Measurements from ENCODE around the gene IL1RN.

IL1RN gene

DNA sequence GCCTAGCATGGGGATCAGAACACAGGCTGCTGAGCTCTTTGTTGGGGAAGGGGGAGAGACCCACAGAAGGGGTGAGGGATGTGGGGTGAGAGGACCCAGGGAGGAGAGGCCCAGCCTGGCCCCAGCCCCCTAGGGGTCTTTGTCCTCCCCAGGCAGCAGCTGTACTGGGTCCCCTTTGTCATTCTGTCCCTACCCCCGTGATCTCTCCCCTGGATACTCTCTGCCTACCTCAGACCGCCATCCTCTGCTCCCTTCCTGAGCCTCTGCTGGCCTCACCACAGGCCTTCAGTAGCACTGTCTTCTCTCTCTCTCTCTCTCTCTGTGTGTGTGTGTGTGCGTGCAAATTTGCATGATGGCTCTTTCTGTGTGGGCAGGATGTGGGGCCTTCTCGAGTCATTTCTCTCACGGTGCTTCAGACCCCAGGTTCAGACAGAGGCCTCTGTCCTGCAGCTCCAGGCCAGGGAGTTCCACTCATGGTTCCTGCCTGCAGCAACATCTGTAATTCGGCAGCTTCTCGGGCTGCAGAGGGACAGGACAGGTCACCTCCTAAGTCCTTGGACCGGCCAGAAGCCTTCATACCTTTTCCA lies 47.7 kb downstream of the IL1RN start:
- DNase-seq, result peak; percentile 37

DNA sequence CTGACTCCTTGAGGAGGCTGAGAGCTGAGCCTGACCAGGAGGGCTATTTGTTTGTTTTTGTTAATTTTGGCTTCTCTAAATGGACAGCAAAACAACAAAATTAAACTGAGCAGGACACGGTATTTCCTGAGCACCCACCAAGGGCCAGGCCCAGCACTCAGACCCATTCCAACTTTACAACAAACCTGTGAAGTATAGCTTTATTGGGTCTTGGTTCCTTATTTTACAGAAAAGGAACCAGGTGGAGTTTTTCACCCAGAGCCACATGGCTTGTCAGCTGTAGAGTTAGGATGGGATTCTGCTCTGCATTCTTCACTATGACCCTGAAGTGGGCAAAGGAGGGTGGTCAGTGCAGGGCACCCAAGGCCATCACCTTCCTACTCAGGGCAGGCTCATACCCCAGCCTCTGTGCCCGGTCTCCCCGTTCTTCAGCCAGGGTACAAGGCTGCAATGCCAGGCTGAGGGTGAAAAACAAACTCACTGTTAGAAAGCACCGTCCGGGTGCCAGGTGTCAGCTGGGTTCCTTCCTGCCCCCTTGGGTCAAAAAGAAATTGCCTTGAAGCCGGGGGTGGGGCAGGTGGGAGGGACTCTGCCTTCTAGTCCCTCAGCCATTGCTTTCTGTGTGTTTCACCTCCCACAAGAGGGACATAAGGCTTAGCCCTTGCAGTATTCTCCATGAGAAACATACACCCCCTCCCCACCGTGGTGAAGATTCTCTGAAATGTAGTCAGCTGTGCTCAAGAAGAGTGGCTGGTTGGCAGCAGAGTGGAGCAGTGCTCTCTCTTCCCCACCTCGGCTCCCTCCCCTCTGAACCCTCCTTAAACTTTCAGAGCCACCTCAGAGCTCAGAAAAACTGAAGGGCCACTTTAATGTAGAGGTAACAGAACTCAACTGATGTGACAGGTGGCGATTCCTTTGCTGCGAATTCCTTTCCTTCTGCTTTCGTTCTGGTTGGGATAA lies 48.6 kb downstream of the IL1RN start:
- no peak for DNase-seq

DNA sequence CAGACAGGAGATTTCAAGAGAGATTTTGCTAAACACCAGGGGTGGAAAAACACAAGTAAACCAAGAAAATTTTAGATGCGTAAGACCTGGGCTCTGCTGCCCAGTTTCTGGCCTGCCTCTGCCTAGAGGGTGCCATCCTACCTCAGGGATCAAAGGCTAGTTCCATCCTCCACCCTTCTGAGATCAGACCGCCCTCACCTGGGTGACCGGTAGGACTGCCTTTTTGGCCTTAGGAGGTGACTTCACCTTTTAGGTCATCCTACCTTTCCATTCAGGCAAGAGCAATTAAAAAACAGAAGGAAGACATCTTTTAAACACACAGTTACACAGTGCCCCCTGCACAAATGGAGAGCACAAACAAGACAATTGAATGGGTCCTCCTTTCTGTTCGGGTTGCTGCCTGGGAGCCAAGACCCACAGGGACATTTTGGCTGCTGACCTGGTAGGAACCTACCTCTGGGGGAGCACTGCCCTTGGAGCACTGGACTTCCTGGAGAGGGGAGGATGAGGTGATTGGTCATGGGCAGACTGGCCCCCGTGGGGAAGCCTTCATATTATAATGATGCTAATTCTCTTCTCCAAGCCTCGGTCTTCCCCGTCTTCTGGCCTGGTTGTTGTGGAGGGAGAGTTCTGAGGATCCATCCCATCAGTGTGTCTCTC lies 49.4 kb downstream of the IL1RN start:
- DNase-seq, result no peak

DNA sequence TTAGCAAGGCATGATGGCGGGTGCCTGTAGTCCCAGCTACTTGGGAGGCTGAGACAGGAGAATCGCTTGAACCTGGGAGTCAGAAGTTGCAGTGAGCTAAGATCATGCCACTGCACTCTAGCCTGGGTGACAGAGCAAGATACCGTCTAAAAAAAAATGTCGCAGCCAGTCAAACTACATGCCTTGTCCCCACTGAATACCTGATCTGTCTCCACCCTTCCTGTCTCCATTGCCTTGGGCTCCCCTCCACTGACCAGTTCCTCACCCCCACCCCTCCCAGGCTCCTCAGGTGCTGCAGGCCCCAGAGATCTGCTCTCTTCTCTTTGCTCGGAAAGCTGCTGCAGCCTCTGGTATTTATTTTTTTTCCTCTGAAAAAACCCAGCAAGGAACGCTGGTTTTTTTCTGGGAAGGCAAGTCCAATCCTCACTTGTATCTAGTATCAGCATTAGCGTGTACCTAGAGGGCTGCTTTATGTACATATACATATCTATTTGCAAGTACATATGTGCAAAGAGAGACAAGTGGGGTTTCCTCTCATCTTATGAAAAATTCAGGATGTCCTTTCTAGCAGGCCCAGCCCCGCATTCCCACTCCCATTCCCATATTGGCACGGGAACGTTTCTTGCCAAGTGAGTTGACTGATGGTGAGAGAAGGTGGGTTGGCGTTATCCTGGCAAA lies 50.8 kb downstream of the IL1RN start:
- DNase-seq, result no peak

DNA sequence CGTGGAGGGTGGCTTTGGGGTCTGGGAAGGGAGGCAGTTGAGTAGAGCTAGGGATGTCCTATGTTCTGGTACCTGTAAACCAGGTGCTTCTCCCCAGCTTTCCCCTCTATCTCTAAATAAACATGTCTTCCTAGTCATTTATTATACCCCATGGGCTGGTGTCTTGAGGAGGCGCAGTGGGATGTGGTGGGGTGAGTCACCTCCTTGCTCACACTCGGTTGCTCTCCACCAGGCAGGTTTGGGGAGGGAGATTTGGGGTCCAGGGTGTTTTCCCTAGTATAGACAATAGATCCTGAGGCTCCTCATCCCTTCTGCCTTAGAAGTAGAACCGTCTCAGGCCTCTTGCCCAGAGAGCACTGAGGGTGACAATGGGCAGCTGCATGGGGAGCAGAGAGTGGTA lies 51.5 kb downstream of the IL1RN start:
- no peak for DNase-seq

DNA sequence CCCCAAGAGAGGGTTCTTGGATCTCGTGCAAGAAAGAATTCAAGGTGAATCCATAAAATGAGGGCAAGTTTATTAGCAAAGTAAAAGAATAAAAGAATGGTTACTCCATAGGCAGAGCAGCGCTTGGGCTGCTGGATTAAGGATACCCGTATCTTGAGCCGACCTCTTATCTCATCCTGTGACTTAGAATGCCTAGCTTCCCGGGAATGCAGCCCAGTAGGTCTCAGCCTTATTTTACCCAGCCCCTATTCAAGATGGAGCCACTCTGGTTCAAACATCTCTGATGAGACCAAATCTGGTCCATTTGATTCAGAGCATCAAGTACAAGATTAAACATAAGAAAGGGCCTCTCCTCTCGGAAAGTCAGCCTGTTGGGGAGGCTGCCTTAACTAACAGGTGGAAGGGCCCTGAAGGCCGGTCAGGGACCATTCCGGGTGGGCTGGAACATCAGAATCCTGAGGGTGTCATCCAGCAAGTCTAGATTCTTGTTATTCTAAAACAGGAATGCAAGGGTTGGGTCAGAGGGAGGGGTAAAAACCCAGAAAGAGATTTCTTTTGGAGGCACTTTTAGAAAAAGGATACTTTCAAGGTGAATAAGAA lies 52.1 kb downstream of the IL1RN start:
- no peak for DNase-seq

DNA sequence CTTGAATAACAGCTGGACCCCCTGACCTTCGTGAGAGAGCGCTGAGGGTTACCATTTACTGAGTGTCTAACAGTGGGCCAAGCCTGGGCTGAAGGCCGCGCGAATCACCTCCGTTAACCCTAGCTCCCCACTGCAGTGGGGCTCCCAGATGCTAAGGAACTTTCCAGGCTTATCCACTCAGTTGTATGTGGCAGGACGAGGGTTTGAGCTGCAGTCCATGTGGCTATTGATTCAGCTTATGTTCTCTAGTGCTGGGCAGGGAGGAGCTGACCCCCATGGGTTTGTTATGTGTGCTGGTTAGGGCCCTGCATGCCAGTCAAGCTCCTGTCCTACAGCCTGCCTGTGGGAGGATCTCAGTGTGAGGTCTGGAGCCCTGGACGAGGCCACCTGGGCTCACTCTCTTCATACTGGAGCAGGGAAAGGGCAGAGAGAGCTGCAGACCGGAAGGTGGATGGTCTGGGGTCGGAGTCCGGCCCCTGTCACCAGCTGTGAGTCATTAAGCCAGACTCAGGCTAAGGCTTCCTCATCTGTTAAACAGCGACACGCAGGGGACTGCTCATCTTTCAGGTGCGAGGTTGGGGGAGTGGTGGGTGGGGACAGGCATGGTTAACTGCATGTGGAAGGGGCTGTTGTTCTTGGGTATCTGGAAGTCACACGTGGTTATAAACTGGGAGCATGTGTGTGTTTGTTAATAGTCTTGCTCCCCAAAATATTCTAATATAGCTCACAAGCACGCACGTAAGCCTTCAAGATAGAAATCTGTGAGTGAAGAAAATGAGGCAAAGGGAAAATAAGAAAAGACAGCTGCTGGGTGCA lies 52.9 kb downstream of the IL1RN start:
- DNase-seq, result no peak

DNA sequence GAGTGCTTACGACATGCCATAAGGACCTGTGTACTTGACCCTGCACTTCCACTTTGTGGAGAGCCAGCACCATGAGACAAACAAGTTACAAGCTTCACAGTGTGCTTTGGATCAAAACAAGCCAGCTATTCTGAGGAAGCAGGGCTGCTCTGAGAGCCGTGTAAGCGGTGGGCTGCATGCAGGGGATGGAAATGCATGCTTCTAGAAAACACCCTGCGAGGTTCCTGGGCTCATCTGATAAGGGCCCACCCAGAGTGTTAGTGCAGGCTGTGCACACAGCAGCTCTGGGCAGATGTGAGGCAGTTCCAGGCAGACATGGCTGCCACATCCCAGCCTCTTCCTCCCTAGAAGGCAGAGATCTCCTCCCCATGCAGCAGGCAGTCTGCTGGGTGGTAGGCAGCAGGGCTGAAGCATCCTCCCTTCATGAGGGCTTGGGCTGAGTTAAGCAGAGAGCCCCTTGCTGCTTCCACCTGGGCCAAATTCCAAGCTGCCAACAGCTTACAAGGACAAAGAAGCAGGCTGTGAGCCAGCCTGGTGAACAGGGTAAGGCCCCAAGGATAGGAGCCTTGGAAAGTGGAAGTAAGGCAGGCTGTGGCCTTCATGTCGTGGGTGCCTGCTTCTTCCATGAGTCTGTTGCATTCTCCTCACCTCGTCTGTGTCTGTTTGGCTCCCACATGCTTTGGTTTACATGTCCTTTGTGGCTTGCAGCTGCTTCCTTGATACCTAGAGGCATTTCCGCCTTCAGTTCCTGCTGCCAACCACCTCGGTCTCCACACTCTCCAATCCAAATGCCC lies 54.1 kb downstream of the IL1RN start:
- DNase-seq, result peak; percentile 69

DNA sequence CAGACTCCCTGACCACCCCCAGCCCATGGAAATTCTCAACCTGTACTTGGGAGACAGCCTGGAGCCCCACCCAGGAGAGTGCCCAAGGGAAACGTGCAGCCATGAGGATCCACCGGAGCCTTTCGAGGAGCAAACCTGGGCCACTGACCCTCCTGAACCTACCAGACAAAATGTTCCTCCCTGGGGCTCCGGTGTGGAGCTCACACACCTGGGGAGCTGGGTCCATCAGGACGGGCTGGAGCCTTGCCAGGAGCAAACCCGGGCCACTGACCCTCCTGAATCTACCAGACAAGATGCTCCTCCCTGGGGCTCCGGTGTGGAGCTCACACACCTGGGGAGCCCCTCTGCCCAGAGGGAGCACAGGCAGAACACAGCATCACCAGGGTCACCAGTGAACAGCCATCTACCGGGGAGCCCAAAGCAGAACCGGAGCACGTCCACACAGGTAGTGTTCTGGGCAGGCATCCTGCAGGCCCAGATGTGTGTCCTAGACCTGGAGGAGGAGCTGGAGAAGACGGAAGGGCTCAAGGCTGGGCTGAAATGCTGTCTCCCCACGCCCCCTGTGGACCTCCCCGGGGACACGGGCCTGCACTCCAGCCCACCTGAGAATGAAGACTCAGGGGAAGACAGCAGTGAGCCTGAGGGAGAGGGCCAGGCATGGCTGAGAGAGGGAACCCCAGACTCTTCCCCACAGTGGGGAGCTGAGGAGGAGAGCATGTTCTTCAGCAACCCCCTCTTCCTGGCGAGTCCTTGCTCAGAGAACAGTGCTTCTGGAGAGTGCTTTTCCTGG lies 55.3 kb downstream of the IL1RN start:
- DNase-seq, result no peak

DNA sequence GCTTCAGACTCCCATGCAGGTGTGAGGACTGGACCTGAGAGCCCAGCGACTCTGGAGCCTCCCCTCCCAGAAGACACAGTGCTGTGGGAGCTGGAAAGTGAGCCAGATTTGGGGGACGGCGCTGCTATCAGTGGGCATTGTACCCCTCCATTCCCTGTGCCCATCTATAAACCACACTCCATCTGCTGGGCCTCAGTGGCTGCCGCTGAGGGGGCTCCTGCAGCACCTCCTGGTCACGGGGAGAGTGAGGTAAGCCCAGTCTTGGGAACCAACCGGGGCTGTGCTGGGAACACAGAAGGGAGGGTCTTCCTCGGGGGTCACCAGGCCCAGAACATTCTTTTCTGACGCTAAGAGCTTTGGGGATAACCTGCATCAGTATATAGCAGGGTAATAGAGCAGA lies 55.9 kb downstream of the IL1RN start:
- DNase-seq, result no peak
